NB4 (cell line): Measurements from ENCODE around the gene KRTAP4-2.
"Not testable (repeated sequence)": the region's sequence is repeated elsewhere in the genome, so short reads cannot be mapped to it uniquely, and the experiment has no call there.

Experiments
- DNase-seq: peaks from one replicate; pipeline ENCODE4 v3.0.0; 2010; ENCODE audit warnings: low read depth
- H3K4me3 ChIP-seq: one replicate; pipeline ENCODE4 v1.5.1; 2011; ENCODE audit warnings: mild to moderate bottlenecking, low read depth, low read length, moderate library complexity
- MYC ChIP-seq: IDR thresholded peaks from 2 replicates; pipeline ENCODE4 v1.6.1; 2011; ENCODE audit warnings: low read depth, low read length
- POLR2A ChIP-seq: IDR thresholded peaks from 2 replicates; pipeline ENCODE4 v1.6.1; 2011; ENCODE audit warnings: mild to moderate bottlenecking; ENCODE audit not compliant: insufficient read length; ENCODE audit errors: extremely low read depth
- TF ChIP-seq, protein P1 (sequence below): IDR thresholded peaks from 2 replicates; pipeline ENCODE4 v1.6.1; 2011; ENCODE audit warnings: low read depth, low read length
- TF ChIP-seq, protein P2 (sequence below): IDR thresholded peaks from one replicate; pipeline ENCODE4 v1.5.1; 2012; ENCODE audit warnings: low read depth, low read length

Gene KRTAP4-2

DNA sequence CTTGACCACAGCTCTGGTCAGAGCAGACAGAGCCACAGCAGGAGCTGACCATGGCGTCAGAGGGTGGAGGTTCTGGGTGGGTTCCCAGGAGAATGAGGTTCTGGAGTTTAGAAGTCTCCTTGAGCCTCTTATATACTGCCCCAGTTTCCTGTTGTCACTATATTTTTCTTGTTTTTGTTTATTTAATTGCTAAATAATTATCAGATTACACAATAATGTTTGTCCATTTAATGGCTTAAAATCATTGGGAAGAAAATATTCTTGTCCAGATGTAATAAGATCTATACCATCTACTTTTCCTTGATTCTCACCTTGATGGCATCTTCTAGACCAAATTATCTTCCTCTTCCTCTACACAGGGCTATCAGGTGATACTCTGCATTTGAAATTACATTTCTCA lies 9.9 kb downstream of the KRTAP4-2 start, which contains the start of gene KRTAP4-3:
KRTAP4-3 (minus strand) TSS at position 101 of the 400 bp plus-strand sequence; CDS start at position 52, 49 bp downstream.
- no peak within 1 kb of the TSS for H3K4me3 ChIP-seq
- no peak for DNase-seq
- TF ChIP-seq, protein P1, sequence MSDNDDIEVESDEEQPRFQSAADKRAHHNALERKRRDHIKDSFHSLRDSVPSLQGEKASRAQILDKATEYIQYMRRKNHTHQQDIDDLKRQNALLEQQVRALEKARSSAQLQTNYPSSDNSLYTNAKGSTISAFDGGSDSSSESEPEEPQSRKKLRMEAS, result no peak
- no peak for TF ChIP-seq POLR2A
- TF ChIP-seq, protein P2, sequence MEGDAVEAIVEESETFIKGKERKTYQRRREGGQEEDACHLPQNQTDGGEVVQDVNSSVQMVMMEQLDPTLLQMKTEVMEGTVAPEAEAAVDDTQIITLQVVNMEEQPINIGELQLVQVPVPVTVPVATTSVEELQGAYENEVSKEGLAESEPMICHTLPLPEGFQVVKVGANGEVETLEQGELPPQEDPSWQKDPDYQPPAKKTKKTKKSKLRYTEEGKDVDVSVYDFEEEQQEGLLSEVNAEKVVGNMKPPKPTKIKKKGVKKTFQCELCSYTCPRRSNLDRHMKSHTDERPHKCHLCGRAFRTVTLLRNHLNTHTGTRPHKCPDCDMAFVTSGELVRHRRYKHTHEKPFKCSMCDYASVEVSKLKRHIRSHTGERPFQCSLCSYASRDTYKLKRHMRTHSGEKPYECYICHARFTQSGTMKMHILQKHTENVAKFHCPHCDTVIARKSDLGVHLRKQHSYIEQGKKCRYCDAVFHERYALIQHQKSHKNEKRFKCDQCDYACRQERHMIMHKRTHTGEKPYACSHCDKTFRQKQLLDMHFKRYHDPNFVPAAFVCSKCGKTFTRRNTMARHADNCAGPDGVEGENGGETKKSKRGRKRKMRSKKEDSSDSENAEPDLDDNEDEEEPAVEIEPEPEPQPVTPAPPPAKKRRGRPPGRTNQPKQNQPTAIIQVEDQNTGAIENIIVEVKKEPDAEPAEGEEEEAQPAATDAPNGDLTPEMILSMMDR, result no peak
- TF ChIP-seq MYC, result no peak

DNA sequence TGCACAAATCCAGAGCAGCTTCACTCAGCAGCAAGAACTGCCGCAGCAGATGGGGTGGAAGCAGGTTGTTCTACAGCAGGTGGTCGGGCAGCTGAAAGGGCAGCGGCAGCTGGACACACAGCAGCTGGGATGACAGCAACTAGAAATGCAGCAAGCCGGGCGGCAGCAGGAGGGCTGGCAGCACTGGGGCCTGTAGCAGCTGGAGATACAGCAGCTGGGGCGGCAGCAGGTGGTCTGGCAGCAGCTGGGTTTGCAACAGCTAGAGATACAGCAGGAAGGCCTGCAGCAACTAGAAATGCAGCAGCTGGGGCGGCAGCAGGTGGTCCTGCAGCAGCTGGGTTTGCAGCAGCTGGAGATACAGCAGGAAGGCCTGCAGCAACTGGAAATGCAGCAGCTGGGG lies 10.5 kb downstream of the KRTAP4-2 start:
- no peak overlapping the region for H3K4me3 ChIP-seq
- DNase-seq, result no peak
- TF ChIP-seq, protein P1, result no peak
- no peak for TF ChIP-seq MYC
- no peak for TF ChIP-seq POLR2A
- TF ChIP-seq, protein P2, result no peak

DNA sequence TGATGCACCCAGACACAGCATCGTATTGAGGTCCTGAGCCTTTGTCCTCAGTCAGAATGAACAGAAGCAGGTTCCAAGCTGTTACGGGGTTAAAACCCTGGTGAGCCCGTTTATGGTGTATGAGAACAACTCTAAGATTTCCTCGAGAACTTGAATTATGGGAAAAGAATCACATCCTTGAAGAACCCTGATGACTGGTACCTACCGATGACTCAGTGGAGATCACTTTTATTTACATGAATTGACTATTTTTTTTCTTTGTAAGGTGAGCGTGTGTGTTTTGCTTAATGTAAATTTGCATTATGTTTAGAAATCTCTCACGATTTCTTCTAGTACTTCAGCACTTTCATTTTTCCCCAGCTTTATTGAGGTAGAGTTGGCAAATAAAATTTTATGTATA lies 14.2 kb downstream of the KRTAP4-2 start:
- TF ChIP-seq, protein P1, result no peak
- TF ChIP-seq MYC (no peak), POLR2A (no peak)
- TF ChIP-seq, protein P2, result no peak
- H3K4me3 ChIP-seq, result no peak overlapping the region
- DNase-seq, result no peak

DNA sequence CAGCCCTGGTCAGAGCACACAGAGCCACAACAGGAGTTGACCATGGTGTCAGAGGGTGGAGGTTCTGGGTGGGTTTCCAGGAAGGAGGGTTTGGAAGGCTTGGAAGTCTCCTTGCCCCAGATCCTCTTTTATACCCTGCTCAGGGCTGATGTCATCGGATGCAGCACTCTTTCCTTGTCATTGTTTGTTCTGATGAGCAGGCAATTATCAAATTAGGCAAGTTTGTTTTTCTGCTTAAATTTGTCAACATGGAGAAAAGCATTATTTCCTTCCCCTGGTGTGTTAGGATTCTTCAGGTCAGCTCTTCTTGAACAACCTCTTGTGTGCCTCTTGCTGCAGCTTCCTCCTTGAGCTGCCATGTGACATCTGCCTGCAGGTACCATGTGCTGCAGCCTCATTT lies 17.4 kb downstream of the KRTAP4-2 start, which contains the start of gene KRTAP4-4:
KRTAP4-4 (minus strand) TSS at position 101 of the 400 bp plus-strand sequence; CDS start at position 44, 57 bp downstream.
- no peak within 1 kb of the TSS for H3K4me3 ChIP-seq
- DNase-seq, result no peak
- TF ChIP-seq MYC, result no peak
- TF ChIP-seq, protein P2, result no peak
- TF ChIP-seq, protein P1, result no peak

DNA sequence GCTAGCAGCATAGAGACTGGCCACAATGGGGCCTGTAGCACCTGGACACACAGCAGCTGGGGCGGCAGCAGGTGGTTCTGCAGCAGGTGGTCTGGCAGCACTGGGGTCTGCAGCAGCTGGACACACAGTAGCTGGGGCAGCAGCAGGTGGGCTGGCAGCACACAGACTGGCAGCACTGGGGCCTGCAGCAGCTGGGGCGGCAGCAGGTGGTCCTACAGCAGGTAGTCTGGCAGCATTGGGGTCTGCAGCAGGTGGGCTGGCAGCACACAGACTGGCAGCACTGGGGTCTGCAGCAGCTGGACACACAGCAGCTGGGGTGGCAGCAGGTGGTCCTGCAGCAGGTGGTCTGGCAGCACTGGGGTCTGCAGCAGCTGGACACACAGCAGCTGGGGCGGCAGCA lies 17.8 kb downstream of the KRTAP4-2 start:
- H3K4me3 ChIP-seq, DNase-seq: not testable (repeated sequence)

DNA sequence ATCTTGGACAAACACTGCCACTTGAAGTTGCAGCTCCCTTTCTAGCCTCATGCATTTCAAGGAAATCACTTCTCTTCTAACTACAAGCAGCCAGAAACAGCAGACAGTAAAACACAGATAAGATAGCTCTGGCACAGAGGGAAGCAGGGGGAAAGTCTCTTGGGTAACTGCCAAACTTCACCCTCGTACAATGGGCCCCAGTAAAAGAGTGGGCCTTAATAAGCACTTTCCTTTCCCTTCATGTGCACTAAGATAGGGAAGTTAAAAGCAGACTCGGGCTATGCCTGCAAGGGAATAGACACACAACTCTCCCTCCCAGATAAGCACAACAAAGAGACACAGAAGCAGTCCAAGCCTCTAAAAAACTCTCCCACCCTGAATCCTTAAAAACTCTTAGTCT lies 24.2 kb downstream of the KRTAP4-2 start:
- no peak overlapping the region for H3K4me3 ChIP-seq
- no peak for DNase-seq
- TF ChIP-seq MYC, result no peak
- TF ChIP-seq, protein P2, result no peak
- TF ChIP-seq POLR2A, result no peak
- TF ChIP-seq, protein P1, result no peak
